Fibroblast of pulmonary artery (primary cell): ENCODE measurements around the gene ANKRA2.

ENCODE experiments used
- DNase-seq: peaks from one replicate; pipeline ENCODE4 v3.0.0-alpha.2; 2010; ENCODE audit warnings: low read depth
- H3K4me3 ChIP-seq: replicated peaks from 2 replicates; pipeline ENCODE4 v1.5.1; 2011; ENCODE audit warnings: low read depth, mild to moderate bottlenecking, control low read depth, low read length, moderate library complexity
- CTCF ChIP-seq: IDR thresholded peaks from 2 replicates; pipeline ENCODE4 v1.5.1; 2011; ENCODE audit warnings: mild to moderate bottlenecking, control low read depth, low read length, inconsistent platforms; ENCODE audit errors: missing control alignments

ANKRA2 gene

GRCh38 chr5:73534971-73535370 is 30.5 kb downstream of the ANKRA2 start:
- TF ChIP-seq CTCF = no peak
- no peak for DNase-seq
- H3K4me3 ChIP-seq = no peak overlapping the region

- no peak for TF ChIP-seq CTCF
- DNase-seq = peak; percentile 14
- H3K4me3 ChIP-seq = no peak overlapping the region
Observed at GRCh38 chr5:73534011-73534644, 31.3 kb downstream of the ANKRA2 start.

- no peak for TF ChIP-seq CTCF
- DNase-seq = no peak
- H3K4me3 ChIP-seq = no peak overlapping the region
Observed at GRCh38 chr5:73532195-73532594, 33.2 kb downstream of the ANKRA2 start.

GRCh38 chr5:73531356-73531755 is 34.1 kb downstream of the ANKRA2 start:
- DNase-seq = no peak
- no peak overlapping the region for H3K4me3 ChIP-seq
- TF ChIP-seq CTCF = no peak

GRCh38 chr5:73529081-73529480 is 36.4 kb downstream of the ANKRA2 start:
- no peak for DNase-seq
- no peak overlapping the region for H3K4me3 ChIP-seq
- no peak for TF ChIP-seq CTCF

GRCh38 chr5:73528248-73528647 is 37.2 kb downstream of the ANKRA2 start:
- no peak overlapping the region for H3K4me3 ChIP-seq
- no peak for TF ChIP-seq CTCF
- DNase-seq = no peak

- no peak overlapping the region for H3K4me3 ChIP-seq
- DNase-seq = no peak
- TF ChIP-seq CTCF = no peak
Observed at GRCh38 chr5:73525606-73526203, 39.7 kb downstream of the ANKRA2 start.
